Breast epithelium (tissue), 4 donors: ENCODE results near the gene METTL4. TPM values are rescaled to one million over a fixed set of nuclear protein-coding genes. Genes with fewer than 3 reads are reported as not detected.

Experiments
- DNase-seq, 2 donors: peaks; one replicate each; pipeline ENCODE4 v3.0.0-alpha.2; 2019; ENCODE audit warnings: low spot score in 2 of 2
- H3K27ac ChIP-seq, 2 donors: fragments of 200-600 bp; sonication (generic) in 1 of 2; one replicate each; pipeline ENCODE4 v1.5.1; 2016 to 2019; ENCODE audit warnings: mild to moderate bottlenecking in 1 of 2
- H3K27me3 ChIP-seq, 2 donors: fragments of 200-600 bp; sonication (generic) in 1 of 2; one replicate each; pipeline versions ENCODE4 v1.5.1 to v1.6.0; 2017 to 2019; ENCODE audit warnings: control low read depth in 1 of 2, mild to moderate bottlenecking in 1 of 2
- H3K36me3 ChIP-seq: fragments of 200-600 bp; one replicate; pipeline ENCODE4 v1.5.1; 2019
- H3K4me1 ChIP-seq, 2 donors: fragments of 200-600 bp; sonication (generic); one replicate each; pipeline ENCODE4 v1.5.1; 2016 to 2019; ENCODE audit warnings: control low read depth in 1 of 2
- H3K4me3 ChIP-seq, 3 donors: fragments of 200-600 bp; sonication (generic); 1 replicate in 2 of 3; 2 replicates in 1 of 3; pipeline ENCODE4 v1.5.1; 2016 to 2019; ENCODE audit warnings: mild to moderate bottlenecking in 3 of 3, moderate library complexity in 2 of 3
- H3K9me3 ChIP-seq, 2 donors: fragments of 200-600 bp; sonication (generic) in 1 of 2; one replicate each; pipeline ENCODE4 v1.5.1; 2016 to 2019; ENCODE audit warnings: control low read depth in 1 of 2
- POLR2A ChIP-seq: fragments of 450-650 bp; IDR thresholded peaks from one replicate; pipeline ENCODE4 v1.6.1; 2016; ENCODE audit warnings: antibody characterized with exemption, mild to moderate bottlenecking, moderate library complexity
- POLR2AphosphoS5 ChIP-seq, 3 donors: sonication (generic); formaldehyde crosslinking; IDR thresholded peaks; one replicate each; pipeline ENCODE4 v1.6.1; 2017; ENCODE audit warnings: antibody characterized with exemption in 3 of 3
- intact Hi-C: fragments of 100-400 bp; cut with DNase I; formaldehyde crosslinking; loops from one replicate; pipeline ENCODE4 v1.15.1; 2023; ENCODE audit warnings: low total_unique reads
- total RNA-seq, 3 donors: library from RNA; depleted of rRNA; stranded (reverse); fragments of >200 nt; gene quantifications; one replicate each; pipeline ENCODE4 v1.1.0, GENCODE V29; 2016
- TF ChIP-seq, protein P1 (sequence below), 3 donors: fragments of 450-650 bp; IDR thresholded peaks; one replicate each; pipeline ENCODE4 v1.5.1; 2016 to 2017; ENCODE audit warnings: antibody characterized with exemption in 3 of 3, mild to moderate bottlenecking in 3 of 3, moderate library complexity in 3 of 3

The METTL4 gene
- total RNA-seq, 3 donors from 2014 or later = 4.0 to 11.3 (median 7.2) TPM

DNA sequence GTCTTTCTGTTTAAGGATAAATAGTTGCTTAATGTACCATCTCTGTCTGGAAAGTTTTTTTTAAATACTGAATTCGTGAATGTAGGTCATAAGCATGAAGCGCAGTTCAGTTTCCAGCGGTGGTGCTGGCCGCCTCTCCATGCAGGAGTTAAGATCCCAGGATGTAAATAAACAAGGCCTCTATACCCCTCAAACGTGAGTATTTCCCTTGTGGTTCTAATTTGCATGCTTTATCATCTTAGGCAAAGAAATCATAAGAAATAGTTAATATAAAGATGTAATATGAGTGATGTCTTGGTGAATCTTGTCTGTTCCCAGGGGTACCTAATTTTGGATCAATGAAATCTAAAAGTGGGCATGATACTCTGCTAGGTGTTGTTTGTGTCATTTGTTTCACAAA is 1.6 kb upstream of the METTL4 start:
- no peaks in the 10 kb centered on the region for H3K27me3 ChIP-seq
- no peak overlapping the region for H3K27ac ChIP-seq
- intact Hi-C loops = no loop called here
- TF ChIP-seq POLR2A (no peak), POLR2AphosphoS5 (IDR thresholded peaks at IDR 0.05) (no peak)
- TF ChIP-seq, protein P1, sequence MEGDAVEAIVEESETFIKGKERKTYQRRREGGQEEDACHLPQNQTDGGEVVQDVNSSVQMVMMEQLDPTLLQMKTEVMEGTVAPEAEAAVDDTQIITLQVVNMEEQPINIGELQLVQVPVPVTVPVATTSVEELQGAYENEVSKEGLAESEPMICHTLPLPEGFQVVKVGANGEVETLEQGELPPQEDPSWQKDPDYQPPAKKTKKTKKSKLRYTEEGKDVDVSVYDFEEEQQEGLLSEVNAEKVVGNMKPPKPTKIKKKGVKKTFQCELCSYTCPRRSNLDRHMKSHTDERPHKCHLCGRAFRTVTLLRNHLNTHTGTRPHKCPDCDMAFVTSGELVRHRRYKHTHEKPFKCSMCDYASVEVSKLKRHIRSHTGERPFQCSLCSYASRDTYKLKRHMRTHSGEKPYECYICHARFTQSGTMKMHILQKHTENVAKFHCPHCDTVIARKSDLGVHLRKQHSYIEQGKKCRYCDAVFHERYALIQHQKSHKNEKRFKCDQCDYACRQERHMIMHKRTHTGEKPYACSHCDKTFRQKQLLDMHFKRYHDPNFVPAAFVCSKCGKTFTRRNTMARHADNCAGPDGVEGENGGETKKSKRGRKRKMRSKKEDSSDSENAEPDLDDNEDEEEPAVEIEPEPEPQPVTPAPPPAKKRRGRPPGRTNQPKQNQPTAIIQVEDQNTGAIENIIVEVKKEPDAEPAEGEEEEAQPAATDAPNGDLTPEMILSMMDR (IDR thresholded peaks at IDR 0.05) = no peak
- H3K36me3 ChIP-seq = no peaks in the 10 kb centered on the region
- H3K4me1 ChIP-seq = peaks cover 0 to 15% of the 10 kb centered on the region in 2 donors
- no peak overlapping the region for H3K4me3 ChIP-seq
- DNase-seq = no peak
- no peaks in the 10 kb centered on the region for H3K9me3 ChIP-seq

DNA sequence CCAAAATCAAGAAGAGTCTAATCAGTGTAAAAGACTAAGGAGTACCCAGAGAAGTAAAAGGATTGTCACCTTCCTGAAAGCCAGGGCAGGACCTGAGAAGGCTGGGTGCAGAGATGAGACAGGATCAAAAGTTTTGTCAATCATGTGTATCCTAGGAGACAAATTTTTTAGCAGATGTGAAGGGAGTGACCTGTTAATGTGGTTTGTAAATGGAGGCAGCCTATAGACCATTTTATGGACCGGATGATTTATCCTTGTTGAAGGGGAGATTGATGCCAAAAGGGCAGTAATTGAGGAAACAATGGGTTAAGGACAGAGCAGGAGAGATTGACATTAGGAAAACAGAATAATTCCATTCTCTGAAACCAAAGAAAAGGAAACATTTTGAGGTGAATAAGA is 865 bp upstream of the METTL4 start:
- H3K4me1 ChIP-seq = peaks cover 0 to 15% of the 10 kb centered on the region in 2 donors
- H3K36me3 ChIP-seq = no peaks in the 10 kb centered on the region
- H3K4me3 ChIP-seq = no peak overlapping the region
- no peak for DNase-seq
- intact Hi-C loops = no loop called here
- TF ChIP-seq, protein P1 (IDR thresholded peaks at IDR 0.05) = no peak
- TF ChIP-seq POLR2A (no peak), POLR2AphosphoS5 (IDR thresholded peaks at IDR 0.05) (no peak)
- H3K9me3 ChIP-seq = no peaks in the 10 kb centered on the region
- no peaks in the 10 kb centered on the region for H3K27me3 ChIP-seq
- no peak overlapping the region for H3K27ac ChIP-seq

DNA sequence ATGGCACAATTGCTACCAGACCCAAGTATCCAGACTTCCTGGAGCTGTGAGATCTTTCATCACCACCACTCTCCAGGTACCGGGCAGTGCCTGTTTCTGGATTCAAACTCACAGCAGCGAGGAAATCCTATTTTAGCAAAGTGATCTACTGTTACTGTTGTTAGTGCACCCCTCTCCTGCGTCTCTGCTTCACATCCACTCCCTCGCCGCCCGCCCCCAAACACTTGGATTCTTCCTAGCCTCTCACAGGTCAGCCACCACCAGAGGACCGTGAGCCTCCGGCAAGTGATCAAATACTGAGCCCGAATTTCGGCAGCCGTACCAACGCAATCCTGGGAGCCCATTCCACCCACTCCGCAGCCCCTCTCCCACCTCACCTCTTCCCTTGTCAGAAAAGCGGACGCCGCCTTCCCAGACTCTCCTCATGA is 519 bp downstream of the METTL4 start:
- intact Hi-C loops = no loop called here

DNA sequence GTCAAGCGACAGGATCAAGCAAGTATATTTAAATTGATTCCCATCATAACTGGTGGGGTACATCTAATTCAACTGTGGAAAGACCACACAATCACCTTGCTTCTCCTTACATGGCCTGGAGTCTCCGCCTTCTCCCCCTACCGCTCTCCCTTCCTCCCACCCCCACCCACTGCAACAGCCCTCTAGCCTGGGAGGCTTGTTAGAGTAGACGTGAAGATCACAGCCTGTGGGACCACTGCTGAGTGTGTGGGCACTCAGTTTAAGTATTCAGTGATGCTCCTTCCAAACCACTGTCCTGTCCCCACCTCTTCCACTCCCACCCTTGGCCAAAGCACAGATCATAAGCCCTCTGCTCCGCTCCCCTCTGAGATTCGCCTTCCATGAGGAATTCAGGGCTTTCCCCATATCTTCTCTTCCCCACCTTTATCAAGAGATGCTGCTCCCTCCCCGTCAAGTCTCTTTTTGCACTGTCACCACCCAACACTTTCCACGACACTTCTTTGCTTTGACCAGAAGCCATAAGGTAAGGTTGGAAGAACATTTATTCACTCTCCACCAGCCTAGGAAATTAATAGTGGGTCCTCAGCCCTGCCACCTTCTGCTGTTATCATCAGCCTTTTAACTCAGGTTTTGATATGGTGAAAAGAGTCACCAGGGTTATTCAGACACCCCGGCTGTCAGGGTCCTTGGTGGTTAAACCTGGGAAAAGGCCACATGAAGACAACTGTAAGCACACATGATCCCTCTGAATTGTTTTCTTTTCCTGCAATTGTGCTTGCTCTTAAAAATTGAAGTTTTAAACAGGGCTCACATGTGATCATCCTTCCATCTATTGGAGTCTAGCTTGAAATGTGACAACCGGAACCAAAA is 1.7 kb downstream of the METTL4 start:
- no peaks in the 10 kb centered on the region for H3K27me3 ChIP-seq
- no peak overlapping the region for H3K27ac ChIP-seq
- H3K9me3 ChIP-seq = no peaks in the 10 kb centered on the region
- intact Hi-C loops = no loop called here
- H3K4me1 ChIP-seq = peaks cover 0 to 15% of the 10 kb centered on the region in 2 donors
- no peak for DNase-seq
- H3K36me3 ChIP-seq = peaks cover 4% of the 10 kb centered on the region
- TF ChIP-seq, protein P1 (IDR thresholded peaks at IDR 0.05) = no peak
- TF ChIP-seq POLR2A (no peak), POLR2AphosphoS5 (IDR thresholded peaks at IDR 0.05) (no peak)
- peak overlapping the region in 2 of 3 donors; percentile 58 to 77 for H3K4me3 ChIP-seq

More for the DNA sequence above, 519 bp downstream of the METTL4 start:
- H3K36me3 ChIP-seq = peaks cover 4% of the 10 kb centered on the region
- no peaks in the 10 kb centered on the region for H3K27me3 ChIP-seq
- H3K9me3 ChIP-seq = no peaks in the 10 kb centered on the region
- DNase-seq = peak; percentile 60 to 62
- peak overlapping the region; percentile 58 to 77 (median 64) for H3K4me3 ChIP-seq
- TF ChIP-seq, protein P1 (IDR thresholded peaks at IDR 0.05) = peak in 2 of 3 donors; percentile 18 to 22
- TF ChIP-seq POLR2AphosphoS5 (IDR thresholded peaks at IDR 0.05) = no peak
- H3K4me1 ChIP-seq = peaks cover 0 to 15% of the 10 kb centered on the region in 2 donors
- peak overlapping the region; percentile 97 to 98 for H3K27ac ChIP-seq

DNA sequence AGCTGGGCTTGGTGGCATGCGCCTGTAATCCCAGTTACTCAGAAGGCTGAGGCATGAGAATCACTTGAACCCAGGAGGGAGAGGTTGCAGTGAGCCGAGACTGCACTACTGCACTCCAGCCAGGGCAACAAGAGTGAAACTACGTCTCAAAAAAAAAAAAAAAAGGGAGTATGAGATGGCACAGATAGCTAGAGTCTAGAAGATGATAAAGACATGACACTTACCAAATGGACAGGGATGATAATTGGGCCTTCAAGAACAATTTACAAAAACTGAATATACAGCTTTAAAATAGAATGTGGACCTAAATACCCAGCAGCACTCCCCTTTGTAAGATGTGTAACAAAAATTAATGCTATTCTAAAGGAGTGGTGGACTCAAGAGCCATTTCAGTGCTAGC is 2.7 kb downstream of the METTL4 start:
- TF ChIP-seq POLR2AphosphoS5 (IDR thresholded peaks at IDR 0.05) (no peak), POLR2A (no peak)
- TF ChIP-seq, protein P1 (IDR thresholded peaks at IDR 0.05) = no peak
- intact Hi-C loops = no loop called here
- H3K4me1 ChIP-seq = peaks cover 0 to 15% of the 10 kb centered on the region in 2 donors
- H3K4me3 ChIP-seq = no peak overlapping the region
- no peak for DNase-seq
- peaks cover 4% of the 10 kb centered on the region for H3K36me3 ChIP-seq
- H3K9me3 ChIP-seq = no peaks in the 10 kb centered on the region
- no peaks in the 10 kb centered on the region for H3K27me3 ChIP-seq
- H3K27ac ChIP-seq = no peak overlapping the region
